ENCODE data around the gene GNAO1.

GRCh38 chr16:56382901-56383355 lies 191.6 kb downstream of the GNAO1 start:
- TF ChIP-seq EP300 (IDR thresholded peaks at IDR 0.05) (no peak), CTCF (IDR thresholded peaks at IDR 0.05) (no peak), POLR2AphosphoS5 (IDR thresholded peaks at IDR 0.05) (no peak)
